ENCODE measurements around the gene ADNP2.
A peak's percentile ranks its signal among the peaks of the same experiment; 100 is the strongest.

Gene ADNP2

GRCh38 chr18:80106482-80107051, 2.5 kb upstream of the ADNP2 start:
- no peak for DNase-seq

GRCh38 chr18:80107426-80107825, 1.6 kb upstream of the ADNP2 start:
- DNase-seq, result no peak

GRCh38 chr18:80108121-80108536, 933 bp upstream of the ADNP2 start:
- peak; percentile 25 for DNase-seq

- peak; percentile 61 for DNase-seq
These were observed 615 bp downstream of the ADNP2 start for GRCh38 chr18:80109676-80110078.

- no peak for DNase-seq
These were observed 3.7 kb downstream of the ADNP2 start for GRCh38 chr18:80112624-80113248.

GRCh38 chr18:80115035-80115434, 6.0 kb downstream of the ADNP2 start:
- DNase-seq, result no peak

GRCh38 chr18:80119111-80119510, 10.0 kb downstream of the ADNP2 start:
- DNase-seq, result no peak

- DNase-seq, result no peak
These were observed 11.9 kb downstream of the ADNP2 start for GRCh38 chr18:80120932-80121331.

GRCh38 chr18:80124131-80124530, 15.1 kb downstream of the ADNP2 start:
- DNase-seq, result no peak

GRCh38 chr18:80126797-80127196, 17.7 kb downstream of the ADNP2 start:
- DNase-seq, result no peak

GRCh38 chr18:80127635-80128034, 18.6 kb downstream of the ADNP2 start:
- DNase-seq, result no peak

- no peak for DNase-seq
These were observed 20.8 kb downstream of the ADNP2 start for GRCh38 chr18:80129672-80130367.

- no peak for DNase-seq
These were observed 21.5 kb downstream of the ADNP2 start for GRCh38 chr18:80130555-80130954.

- no peak for DNase-seq
These were observed 23.2 kb downstream of the ADNP2 start for GRCh38 chr18:80132180-80132812.

- no peak for DNase-seq
These were observed 24.1 kb downstream of the ADNP2 start for GRCh38 chr18:80133124-80133523.

- no peak for DNase-seq
These were observed 26.1 kb downstream of the ADNP2 start for GRCh38 chr18:80135136-80135535.

GRCh38 chr18:80136679-80137078, 27.6 kb downstream of the ADNP2 start:
- DNase-seq, result no peak

GRCh38 chr18:80137137-80137536, 28.1 kb downstream of the ADNP2 start:
- no peak for DNase-seq

GRCh38 chr18:80137976-80138375, 28.9 kb downstream of the ADNP2 start:
- no peak for DNase-seq

GRCh38 chr18:80140455-80140985, 31.5 kb downstream of the ADNP2 start:
- no peak for DNase-seq

- DNase-seq, result no peak
These were observed 34.8 kb downstream of the ADNP2 start for GRCh38 chr18:80143881-80144280.

- DNase-seq, result no peak
These were observed 36.2 kb downstream of the ADNP2 start for GRCh38 chr18:80145196-80145804.

- DNase-seq, result no peak
These were observed 38.0 kb downstream of the ADNP2 start for GRCh38 chr18:80147037-80147417.
